K562 (cell line): ENCODE measurements around the gene CTNNB1. TPM values are rescaled to one million over a fixed set of nuclear protein-coding genes. Genes with fewer than 3 reads are reported as not detected.

Experiments used
- ATAC-seq: fragments of 200-7000 bp; cut with Tn5 transposase; 3 replicates; pipeline ENCODE4 v1.9.1; 2020; ENCODE audit warnings: moderate library complexity
- BruUV-seq: library from RNA; stranded (reverse); fragments of 400-500 nt; replicated peaks from 2 replicates; lab custom pipeline; 2021; lab: Mats Ljungman, UMichigan
- CTCF ChIA-PET: fragments of 300-600 bp; formaldehyde crosslinking; extraction: SDS; loops from one replicate; lab custom pipeline; 2021; ENCODE audit warnings: low intra/inter-chr PET ratio; lab: Yijun Ruan, JAX
- POLR2A ChIA-PET: fragments of 300-600, 350-650 bp; sonication (Branson Sonifier 250); formaldehyde crosslinking; extraction: SDS; loops from one replicate; lab custom pipeline; 2021; ENCODE audit warnings: antibody characterized with exemption, inconsistent platforms; lab: Yijun Ruan, JAX
- DNase-seq, 4 experiments: peaks; one replicate each; pipeline versions ENCODE4 v3.0.0 to v3.0.0-alpha.2; 2011 to 2018; ENCODE audit warnings: low spot score in 3 of 4, mixed read lengths in 3 of 4; ENCODE audit errors: extremely low read depth in 1 of 4
- FAIRE-seq: peaks from 2 replicates; lab custom pipeline; 2011; peaks lifted over from hg19 to GRCh38; lab: Jason Lieb, UNC
- H2AFZ ChIP-seq: 2 replicates; pipeline ENCODE4 v1.6.0; 2011; ENCODE audit warnings: low read depth, low read length, control low read depth, inconsistent platforms
- H3K27ac ChIP-seq: fragments of 200-600 bp; 3 replicates; pipeline ENCODE4 v1.8.0; 2011; ENCODE audit warnings: low read depth, mild to moderate bottlenecking, control low read depth, inconsistent platforms, low read length, moderate library complexity, mixed read lengths; ENCODE audit errors: extremely low read depth
- H3K27me3 ChIP-seq, 2 experiments: fragments of 300-600 bp in 1 of 2; 2 replicates in 1 of 2; 3 replicates in 1 of 2; pipeline versions ENCODE4 v1.6.0 to v1.8.0; 2011; ENCODE audit warnings: inconsistent platforms in 2 of 2, low read length in 2 of 2, mild to moderate bottlenecking in 1 of 2, mixed read lengths in 1 of 2, moderate library complexity in 1 of 2; ENCODE audit not compliant: control insufficient read depth in 2 of 2, insufficient read depth in 2 of 2
- H3K36me3 ChIP-seq: fragments of 300-600 bp; 3 replicates; pipeline ENCODE4 v1.8.0; 2011; ENCODE audit warnings: mild to moderate bottlenecking, low read length, inconsistent platforms; ENCODE audit not compliant: control insufficient read depth, insufficient read depth
- H3K4me1 ChIP-seq, 2 experiments: fragments of 200-600 bp in 1 of 2; replicated peaks in 1 of 2; 2 replicates in 1 of 2; 3 replicates in 1 of 2; pipeline versions ENCODE4 v1.5.1 to v1.8.0; 2011; ENCODE audit warnings: inconsistent platforms in 2 of 2, low read length in 2 of 2, mild to moderate bottlenecking in 1 of 2, mixed read lengths in 1 of 2, moderate library complexity in 1 of 2; ENCODE audit not compliant: control insufficient read depth in 2 of 2, insufficient read depth in 2 of 2
- H3K4me2 ChIP-seq: 2 replicates; pipeline ENCODE4 v1.6.1; 2011; ENCODE audit warnings: low read length, control low read depth, inconsistent platforms, mixed read lengths; ENCODE audit not compliant: insufficient read depth
- H3K4me3 ChIP-seq: fragments of 200-600 bp; sonication (generic), shearing (Covaris generic); 2 replicates; pipeline ENCODE4 v1.5.1; 2016; ENCODE audit warnings: control low read depth, inconsistent platforms
- H3K79me2 ChIP-seq: fragments of 200-600 bp; 3 replicates; pipeline ENCODE4 v1.8.0; 2011; ENCODE audit warnings: low read length, inconsistent platforms; ENCODE audit not compliant: control insufficient read depth, insufficient read depth
- H3K9ac ChIP-seq, 2 experiments: 2 replicates each; pipeline versions ENCODE4 v1.6.0 to v1.6.1; 2011; ENCODE audit warnings: low read depth in 2 of 2, low read length in 2 of 2, control low read depth in 1 of 2, inconsistent platforms in 1 of 2, mild to moderate bottlenecking in 1 of 2, mixed read lengths in 1 of 2; ENCODE audit not compliant: insufficient read depth in 1 of 2
- H3K9me1 ChIP-seq: one replicate; pipeline ENCODE4 v1.6.0; 2011; ENCODE audit warnings: inconsistent platforms, mild to moderate bottlenecking, low read length, moderate library complexity; ENCODE audit not compliant: control insufficient read depth, insufficient read depth
- H3K9me3 ChIP-seq: replicated peaks from 2 replicates; pipeline ENCODE4 v1.5.1; 2011; ENCODE audit warnings: low read depth, low read length, inconsistent platforms; ENCODE audit not compliant: control insufficient read depth, insufficient read depth
- H4K20me1 ChIP-seq: replicated peaks from 2 replicates; pipeline ENCODE4 v1.6.1; 2011; ENCODE audit warnings: low read length, inconsistent platforms, mixed read lengths; ENCODE audit not compliant: control insufficient read depth, insufficient read depth
- LCOR ChIP-seq: sonication (generic); formaldehyde crosslinking; IDR thresholded peaks from 2 replicates; pipeline ENCODE4 v1.8.0; 2022; ENCODE audit warnings: mild to moderate bottlenecking, missing genetic modification reagents
- MBD2 ChIP-seq: sonication (generic); IDR thresholded peaks from 2 replicates; pipeline ENCODE4 v1.6.1; 2016; ENCODE audit warnings: low read depth, borderline replicate concordance
- U2AF1 ChIP-seq: fragments of 200-400 bp; formaldehyde crosslinking; optimal IDR thresholded peaks from 2 replicates; pipeline ENCODE3; 2017; ENCODE audit warnings: mild to moderate bottlenecking, low read depth, low read length, moderate library complexity
- ZNF165 ChIP-seq: fragments of 250-450 bp; sonication (Bioruptor Pico); IDR thresholded peaks from 2 replicates; pipeline ENCODE4 v1.4.0; 2020; ENCODE audit warnings: borderline replicate concordance
- ZNF23 ChIP-seq: fragments of 250-450 bp; sonication (Bioruptor Pico); IDR thresholded peaks from 2 replicates; pipeline ENCODE4 v1.4.0; 2020; ENCODE audit warnings: mild to moderate bottlenecking
- ZNF583 ChIP-seq: fragments of 250-450 bp; sonication (Bioruptor Pico); IDR thresholded peaks from 2 replicates; pipeline ENCODE4 v1.4.0; 2020
- WGBS: fragments of 100-300 bp; shearing (Covaris generic); methylation state at CpG from one replicate; pipeline ENCODE4 v1.1.6; 2016; ENCODE audit warnings: low coverage, mixed read lengths; ENCODE audit not compliant: insufficient coverage; ENCODE audit errors: missing lambda C conversion rate; 5-methylcytosine and 5-hydroxymethylcytosine counted together
- in situ Hi-C: fragments of 300-500 bp; cut with MboI; formaldehyde crosslinking; loops from 4 replicates; pipeline ENCODE4 v1.15.0; 2018; ENCODE audit warnings: inconsistent platforms, mixed read lengths
- intact Hi-C: fragments of 100-400 bp; cut with micrococcal nuclease; formaldehyde crosslinking; loops from 2 replicates; pipeline ENCODE4 v1.14.2; 2022
- polyA plus RNA-seq, 8 experiments: library from polyadenylated mRNA; depleted of rRNA in 4 of 8; stranded (reverse) in 5 of 8; unstranded in 3 of 8; fragments of >200 nt; fragmentation: Nextera tagmentation in 2 of 8; fragmentation: Illumina TruSeq in 1 of 8; extraction: Ambion mirVana in 2 of 8; extraction: Trizol in 1 of 8; gene quantifications; 2 replicates each; pipeline versions ENCODE4 v1.2.1 to v1.2.3, GENCODE V29; 2011 to 2014; ENCODE audit warnings: inconsistent platforms in 1 of 8, missing spikeins in 1 of 8
- total RNA-seq, 7 experiments: library from RNA; depleted of rRNA in 6 of 7; stranded (reverse); fragments of >200 nt in 6 of 7; fragmentation: Illumina TruSeq in 2 of 7; extraction: Trizol in 2 of 7; gene quantifications; 2 replicates each; pipeline versions ENCODE4 v1.2.1 to v1.2.3, GENCODE V29; 2011 to 2021; ENCODE audit warnings: low replicate concordance in 1 of 7
- TF ChIP-seq, protein P1 (sequence below): sonication (generic); formaldehyde crosslinking; IDR thresholded peaks from 2 replicates; pipeline ENCODE4 v1.8.1; 2023; ENCODE audit warnings: mild to moderate bottlenecking, missing genetic modification reagents, moderate library complexity
- TF ChIP-seq, protein P2 (sequence below): conservative IDR thresholded peaks from 2 replicates; pipeline ENCODE4 v1.6.1; 2011; ENCODE audit warnings: low read depth, mild to moderate bottlenecking, low read length; ENCODE audit not compliant: control insufficient read depth

Gene CTNNB1
- total and polyA plus RNA-seq, 9 of the 15 experiments (the other 6 are each of a cell fraction or from before 2014, with no cell fraction given) = 44.3 to 193 (median 154) TPM

DNA sequence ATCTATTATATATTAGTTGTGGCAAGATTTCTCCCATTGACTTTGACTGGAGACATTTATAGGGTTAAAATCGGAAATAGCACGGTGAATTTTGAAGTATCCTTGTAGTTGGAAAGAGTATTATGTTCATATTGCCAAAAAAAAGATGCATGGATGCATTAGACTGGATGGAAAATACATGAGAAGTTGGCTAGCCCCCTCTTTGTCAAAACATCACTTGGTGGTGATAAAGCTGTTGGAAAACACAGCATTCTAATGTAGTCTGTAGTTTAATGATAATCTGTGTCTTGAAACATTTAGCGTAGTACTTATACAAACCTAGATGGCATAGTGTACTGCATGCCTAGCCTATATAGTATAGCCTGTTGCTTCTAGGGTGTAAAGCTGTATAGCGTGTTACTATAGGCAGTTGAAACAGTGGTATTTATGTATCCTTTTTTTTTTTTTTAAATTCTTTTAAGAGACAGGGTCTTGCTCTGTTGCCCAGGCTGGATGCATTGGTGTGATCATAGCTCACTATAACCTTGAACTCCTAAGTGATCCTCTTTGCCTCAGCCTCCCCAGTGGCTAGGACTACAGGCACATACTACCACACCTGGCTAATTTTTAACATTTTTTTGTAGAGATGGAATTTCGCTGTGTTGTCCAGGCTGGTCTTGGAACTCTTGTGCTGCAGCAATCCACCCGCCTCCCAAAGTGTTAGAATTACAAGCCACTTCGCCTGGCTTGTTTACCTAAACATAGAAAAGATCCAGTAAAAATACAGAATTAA, 21.8 kb downstream of the CTNNB1 start (continued):
- TF ChIP-seq ZNF165 (CRISPR knock-in tag) = no peak

DNA sequence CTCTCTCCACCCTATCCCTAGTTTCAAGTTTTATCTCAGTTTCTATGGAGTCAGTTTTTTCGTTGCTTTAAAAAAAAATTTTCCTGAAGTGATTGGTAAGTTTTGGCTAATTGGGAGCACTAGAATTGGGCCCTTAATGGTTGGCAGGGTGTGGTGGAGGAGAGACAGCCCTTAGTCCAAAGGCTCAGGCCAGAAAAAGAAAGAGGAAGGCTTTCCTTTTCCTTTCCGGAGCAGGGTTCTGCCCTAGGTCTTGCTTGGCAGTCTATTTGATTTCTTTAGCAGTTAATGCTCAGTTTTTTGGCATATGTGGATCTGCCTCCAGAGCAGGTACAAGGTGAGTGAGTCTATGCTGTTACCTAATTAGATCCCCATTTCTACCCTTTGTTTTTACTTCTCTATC, 22.7 kb downstream of the CTNNB1 start:
- Histone ChIP-seq H3K79me2 (peaks cover 66% of the 10 kb centered on the region), H3K9ac (no peak overlapping the region), H3K4me2 (no peak overlapping the region), H3K27ac (no peak overlapping the region), H3K4me3 (no peak overlapping the region), H3K36me3 (peaks cover 34% of the 10 kb centered on the region), H3K9me1 (no peaks in the 10 kb centered on the region), H3K27me3 (no peaks in the 10 kb centered on the region), H3K9me3 (no peaks in the 10 kb centered on the region), H4K20me1 (peaks cover 42% of the 10 kb centered on the region), H2AFZ (no peak overlapping the region), H3K4me1 (peaks cover 0 to 3% of the 10 kb centered on the region in 2 experiments; a peak in 2 of 5 replicates)
- TF ChIP-seq ZNF23 (no peak), LCOR (CRISPR knock-in tag) (no peak), ZNF583 (CRISPR knock-in tag) (no peak), MBD2 (no peak), U2AF1 (no peak)
- TF ChIP-seq, protein P1, sequence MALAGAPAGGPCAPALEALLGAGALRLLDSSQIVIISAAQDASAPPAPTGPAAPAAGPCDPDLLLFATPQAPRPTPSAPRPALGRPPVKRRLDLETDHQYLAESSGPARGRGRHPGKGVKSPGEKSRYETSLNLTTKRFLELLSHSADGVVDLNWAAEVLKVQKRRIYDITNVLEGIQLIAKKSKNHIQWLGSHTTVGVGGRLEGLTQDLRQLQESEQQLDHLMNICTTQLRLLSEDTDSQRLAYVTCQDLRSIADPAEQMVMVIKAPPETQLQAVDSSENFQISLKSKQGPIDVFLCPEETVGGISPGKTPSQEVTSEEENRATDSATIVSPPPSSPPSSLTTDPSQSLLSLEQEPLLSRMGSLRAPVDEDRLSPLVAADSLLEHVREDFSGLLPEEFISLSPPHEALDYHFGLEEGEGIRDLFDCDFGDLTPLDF = no peak
- TF ChIP-seq, protein P2, sequence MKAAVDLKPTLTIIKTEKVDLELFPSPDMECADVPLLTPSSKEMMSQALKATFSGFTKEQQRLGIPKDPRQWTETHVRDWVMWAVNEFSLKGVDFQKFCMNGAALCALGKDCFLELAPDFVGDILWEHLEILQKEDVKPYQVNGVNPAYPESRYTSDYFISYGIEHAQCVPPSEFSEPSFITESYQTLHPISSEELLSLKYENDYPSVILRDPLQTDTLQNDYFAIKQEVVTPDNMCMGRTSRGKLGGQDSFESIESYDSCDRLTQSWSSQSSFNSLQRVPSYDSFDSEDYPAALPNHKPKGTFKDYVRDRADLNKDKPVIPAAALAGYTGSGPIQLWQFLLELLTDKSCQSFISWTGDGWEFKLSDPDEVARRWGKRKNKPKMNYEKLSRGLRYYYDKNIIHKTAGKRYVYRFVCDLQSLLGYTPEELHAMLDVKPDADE = no peak
- WGBS = 79% methylated on average over 2 of the region's 2 CpGs
- ChIA-PET POLR2A (interaction anchor here (1.6 kb wide), 1 partner anchor 23 kb away, joined by 3 read pairs; the partner anchor contains the start of gene CTNNB1), CTCF (no interaction called here)
- intact Hi-C loops (no loop called here), in situ Hi-C loops (no loop called here)
- no peak for FAIRE-seq
- DNase-seq = no peak
- ATAC-seq = no peak; the same call in 2 of the 3 replicates
- BruUV-seq = no TSS peak
